C4-2B (cell line): Measurements from ENCODE around the gene PLA2G4C.

Experiments used
- H3K27ac ChIP-seq: fragments of 450-650 bp; 2 replicates; pipeline ENCODE4 v1.5.1; 2017
- CTCF ChIP-seq: fragments of 450-650 bp; conservative IDR thresholded peaks from 2 replicates; pipeline ENCODE4 v1.5.1; 2017; ENCODE audit warnings: mild to moderate bottlenecking
- ZFX ChIP-seq: fragments of 450-650 bp; IDR thresholded peaks from 2 replicates; pipeline ENCODE4 v1.6.1; 2017

Gene PLA2G4C

GRCh38 chr19:48051335-48052033, 59.1 kb downstream of the PLA2G4C start:
- no peak overlapping the region for H3K27ac ChIP-seq
- no peak for TF ChIP-seq CTCF
- TF ChIP-seq ZFX = no peak

- TF ChIP-seq ZFX (no peak), CTCF (no peak)
- H3K27ac ChIP-seq = no peak overlapping the region
Measured at GRCh38 chr19:48044561-48044960, 66.1 kb downstream of the PLA2G4C start.

- TF ChIP-seq CTCF = no peak
- TF ChIP-seq ZFX = no peak
- no peak within 1 kb of the TSS for H3K27ac ChIP-seq
Measured at GRCh38 chr19:48043675-48044258, 66.8 kb downstream of the PLA2G4C start, which contains the start of gene CABP5. CABP5 (minus strand) TSS chr19:48044079; CDS start chr19:48043922, 157 bp downstream.

GRCh38 chr19:48041877-48042580, 68.6 kb downstream of the PLA2G4C start:
- TF ChIP-seq ZFX (no peak), CTCF (no peak)
- H3K27ac ChIP-seq = no peak overlapping the region

GRCh38 chr19:48036765-48037164, 73.9 kb downstream of the PLA2G4C start:
- TF ChIP-seq CTCF (no peak), ZFX (no peak)
- H3K27ac ChIP-seq = no peak overlapping the region

GRCh38 chr19:48033604-48034003, 77.0 kb downstream of the PLA2G4C start:
- no peak for TF ChIP-seq ZFX
- H3K27ac ChIP-seq = no peak overlapping the region

- no peak for TF ChIP-seq ZFX
- no peak for TF ChIP-seq CTCF
- no peak overlapping the region for H3K27ac ChIP-seq
Measured at GRCh38 chr19:48030073-48030472, 80.5 kb downstream of the PLA2G4C start.
